Measurements from ENCODE around the gene LYRM4. TPM values are rescaled to one million over a fixed set of nuclear protein-coding genes. Genes with fewer than 3 reads are reported as not detected.

LYRM4 gene
- total RNA-seq, 4 donors from 2014 or later: 8.4 to 20.1 (median 12.2) TPM

DNA sequence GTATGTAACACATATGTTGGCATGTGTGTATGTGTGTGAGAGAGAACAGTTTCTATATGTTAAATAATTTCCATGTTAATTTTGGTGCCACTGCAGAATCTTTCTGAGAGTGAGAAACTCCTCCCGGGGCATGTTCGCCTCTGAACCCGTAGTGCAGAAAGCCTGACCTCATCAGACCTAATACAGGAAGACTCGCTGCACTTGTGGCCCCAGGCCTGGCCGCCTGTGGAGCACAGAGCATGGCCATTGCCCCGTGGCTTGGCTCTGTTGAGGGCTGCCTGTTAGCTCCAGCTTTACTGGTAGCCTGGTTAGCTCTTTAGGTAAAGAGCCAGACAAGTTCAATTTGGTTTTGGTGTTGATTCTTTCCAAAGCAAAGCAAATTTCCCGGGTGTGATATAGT, 26.0 kb upstream of the LYRM4 start:
- H3K4me3 ChIP-seq: no peak overlapping the region
- no peaks in the 10 kb centered on the region for H3K27me3 ChIP-seq
- ATAC-seq (no peak), DNase-seq (no peak)
- H3K9me3 ChIP-seq: no peaks in the 10 kb centered on the region
- intact Hi-C loops (cut with DNase I; ENCODE audit: low total_unique reads) (no loop called here), in situ Hi-C loops (cut with MboI; ENCODE audit: low sequenced_read_pairs in 4 of 4) (no loop called here)
- peak overlapping the region; percentile 71 to 76 (median 72) for H3K27ac ChIP-seq
- H3K4me1 ChIP-seq: peaks cover 21% of the 10 kb centered on the region in 2 donors
- no peaks in the 10 kb centered on the region for H3K36me3 ChIP-seq
- TF ChIP-seq CTCF (IDR thresholded peaks at IDR 0.05 in 4 of 5, conservative IDR thresholded peaks at IDR 0.05 in 1 of 5) (no peak), POLR2A (IDR thresholded peaks at IDR 0.05) (no peak)

DNA sequence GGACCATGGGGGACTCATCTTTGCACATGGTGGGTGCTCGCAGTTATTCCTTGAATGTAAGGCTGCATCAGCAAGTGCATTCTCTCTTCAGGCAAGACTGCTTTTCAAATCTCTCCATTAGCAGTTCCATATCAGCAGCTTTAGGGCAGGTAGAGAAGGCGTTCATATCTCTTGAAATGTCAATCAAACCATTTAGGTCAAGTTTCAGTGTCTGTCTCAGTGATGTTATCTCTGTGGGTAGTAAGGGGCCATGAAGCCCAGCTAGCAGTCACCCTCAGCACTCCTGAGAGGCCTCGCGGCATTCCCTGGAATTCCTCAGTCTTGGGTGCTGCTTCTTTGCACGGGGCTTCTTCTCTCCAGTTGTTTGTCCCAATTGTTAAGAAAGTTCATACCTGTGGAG, 24.8 kb upstream of the LYRM4 start:
- Histone ChIP-seq H3K9me3 (no peaks in the 10 kb centered on the region), H3K27ac (no peak overlapping the region), H3K27me3 (no peaks in the 10 kb centered on the region), H3K4me3 (no peak overlapping the region), H3K4me1 (peaks cover 21% of the 10 kb centered on the region in 2 donors), H3K36me3 (no peaks in the 10 kb centered on the region)
- no peak for TF ChIP-seq CTCF (IDR thresholded peaks at IDR 0.05 in 4 of 5, conservative IDR thresholded peaks at IDR 0.05 in 1 of 5)
- no peak for TF ChIP-seq POLR2A (IDR thresholded peaks at IDR 0.05)
- DNase-seq (no peak), ATAC-seq (no peak)
- intact Hi-C loops (cut with DNase I; ENCODE audit: low total_unique reads): no loop called here
- in situ Hi-C loops (cut with MboI; ENCODE audit: low sequenced_read_pairs in 4 of 4): no loop called here

DNA sequence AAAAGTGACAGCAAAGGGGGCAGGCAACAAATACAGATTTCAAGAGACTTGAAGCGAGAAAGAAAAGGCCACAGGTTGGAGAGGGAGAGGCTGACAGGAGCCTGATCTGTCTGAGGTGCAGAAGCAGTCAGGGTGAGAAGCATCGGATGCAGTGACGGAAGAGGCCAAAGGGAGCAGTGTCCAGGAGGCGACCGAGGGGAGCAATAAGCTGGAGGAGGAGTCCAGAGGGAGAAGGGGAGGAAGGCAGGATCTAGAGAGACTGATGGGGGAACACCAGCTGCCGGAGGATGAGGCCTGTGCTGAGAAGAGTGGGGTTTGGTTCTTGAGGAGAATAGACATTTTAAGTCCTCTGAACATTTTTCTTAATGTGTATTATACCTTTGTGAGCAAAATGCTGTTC, 24.3 kb upstream of the LYRM4 start:
- no peak for ATAC-seq
- no peaks in the 10 kb centered on the region for H3K36me3 ChIP-seq
- no peaks in the 10 kb centered on the region for H3K9me3 ChIP-seq
- TF ChIP-seq CTCF (IDR thresholded peaks at IDR 0.05 in 4 of 5, conservative IDR thresholded peaks at IDR 0.05 in 1 of 5): no peak
- TF ChIP-seq POLR2A (IDR thresholded peaks at IDR 0.05): no peak
- H3K27ac ChIP-seq: no peak overlapping the region
- no peaks in the 10 kb centered on the region for H3K27me3 ChIP-seq
- no peak overlapping the region for H3K4me3 ChIP-seq
- DNase-seq: no peak
- intact Hi-C loops (cut with DNase I; ENCODE audit: low total_unique reads): no loop called here
- in situ Hi-C loops (cut with MboI; ENCODE audit: low sequenced_read_pairs in 4 of 4): no loop called here
- peaks cover 21% of the 10 kb centered on the region in 2 donors for H3K4me1 ChIP-seq

GRCh38 chr6:5282191-5282623, 21.5 kb upstream of the LYRM4 start:
- Histone ChIP-seq H3K27ac (no peak overlapping the region), H3K36me3 (no peaks in the 10 kb centered on the region), H3K4me1 (peaks cover 4 to 7% of the 10 kb centered on the region in 2 donors), H3K27me3 (no peaks in the 10 kb centered on the region), H3K9me3 (no peaks in the 10 kb centered on the region), H3K4me3 (no peak overlapping the region)
- intact Hi-C loops (cut with DNase I; ENCODE audit: low total_unique reads): no loop called here
- DNase-seq (no peak), ATAC-seq (no peak)
- TF ChIP-seq CTCF (IDR thresholded peaks at IDR 0.05 in 4 of 5, conservative IDR thresholded peaks at IDR 0.05 in 1 of 5): no peak
- no peak for TF ChIP-seq POLR2A (IDR thresholded peaks at IDR 0.05)
- in situ Hi-C loops (cut with MboI; ENCODE audit: low sequenced_read_pairs in 4 of 4): no loop called here

GRCh38 chr6:5280920-5281319, 20.2 kb upstream of the LYRM4 start:
- ATAC-seq (no peak), DNase-seq (no peak)
- H3K4me3 ChIP-seq: no peak overlapping the region
- intact Hi-C loops (cut with DNase I; ENCODE audit: low total_unique reads): no loop called here
- TF ChIP-seq CTCF (IDR thresholded peaks at IDR 0.05 in 4 of 5, conservative IDR thresholded peaks at IDR 0.05 in 1 of 5) (no peak), POLR2A (IDR thresholded peaks at IDR 0.05) (no peak)
- H3K9me3 ChIP-seq: no peaks in the 10 kb centered on the region
- in situ Hi-C loops (cut with MboI; ENCODE audit: low sequenced_read_pairs in 4 of 4): no loop called here
- H3K4me1 ChIP-seq: no peaks in the 10 kb centered on the region
- no peaks in the 10 kb centered on the region for H3K36me3 ChIP-seq
- H3K27me3 ChIP-seq: no peaks in the 10 kb centered on the region
- H3K27ac ChIP-seq: no peak overlapping the region

Measured in gastrocnemius medialis (tissue), 4 donors.